IgD-negative memory B cell (primary cell): Measurements from ENCODE around the gene MIOX. TPM values are rescaled to one million over a fixed set of nuclear protein-coding genes. Genes with fewer than 3 reads are reported as not detected.

Experiments used
- polyA plus RNA-seq: library from polyadenylated mRNA; unstranded; fragments of 300-500 nt; fragmentation: Illumina TruSeq; gene quantifications from one replicate; pipeline ENCODE4 v1.2.3, GENCODE V29; 2021

The MIOX gene
- polyA plus RNA-seq, 1 donor from 2014 or later = not detected

Other genes with a start within 250 kb of the MIOX start
- gene TUBGCP6, start 241.8 kb upstream of the MIOX start, polyA plus RNA-seq = 17.0 TPM
- gene HDAC10, start 235.6 kb upstream of the MIOX start, polyA plus RNA-seq = 8.6 TPM
- gene MAPK12, start 225.2 kb upstream of the MIOX start, polyA plus RNA-seq = 0.94 TPM
- gene MAPK11, start 216.5 kb upstream of the MIOX start, polyA plus RNA-seq = 0.59 TPM
- 2.7 TPM for gene PLXNB2, start 179.2 kb upstream of the MIOX start, polyA plus RNA-seq
- gene DENND6B, start 159.8 kb upstream of the MIOX start, polyA plus RNA-seq = 1.2 TPM
- 27.0 TPM for gene PPP6R2, start 143.5 kb upstream of the MIOX start, polyA plus RNA-seq
- 17.5 TPM for gene SBF1, start 11.8 kb upstream of the MIOX start, polyA plus RNA-seq
- 1.5 TPM for gene ADM2, start 5.3 kb upstream of the MIOX start, polyA plus RNA-seq
- gene LMF2, start 20.8 kb downstream of the MIOX start, polyA plus RNA-seq = 26.4 TPM
- 39.4 TPM for gene NCAPH2, start 21.4 kb downstream of the MIOX start, polyA plus RNA-seq
- gene SCO2, start 38.7 kb downstream of the MIOX start, polyA plus RNA-seq = 11.8 TPM
- gene TYMP, start 43.2 kb downstream of the MIOX start, polyA plus RNA-seq = 56.8 TPM
- 4.7 TPM for gene KLHDC7B, start 59.0 kb downstream of the MIOX start, polyA plus RNA-seq
- gene SYCE3, start 76.1 kb downstream of the MIOX start, polyA plus RNA-seq = not detected
- 1.6 TPM for gene CPT1B, start 91.6 kb downstream of the MIOX start, polyA plus RNA-seq
- gene CHKB, start 96.0 kb downstream of the MIOX start, polyA plus RNA-seq = 38.6 TPM
- not detected for gene MAPK8IP2, start 113.9 kb downstream of the MIOX start, polyA plus RNA-seq
- gene ARSA, start 141.3 kb downstream of the MIOX start, polyA plus RNA-seq = 11.5 TPM
- not detected for gene SHANK3, start 186.0 kb downstream of the MIOX start, polyA plus RNA-seq